Tibial nerve (tissue), 4 donors: ENCODE data around the gene LRCOL1. TPM values are rescaled to one million over a fixed set of nuclear protein-coding genes. Genes with fewer than 3 reads are reported as not detected.

ENCODE experiments used
- DNase-seq, 2 donors: peaks; one replicate each; pipeline ENCODE4 v3.0.0-alpha.2; 2019; ENCODE audit warnings: low spot score in 2 of 2
- H3K27ac ChIP-seq, 4 donors: fragments of 200-600 bp; sonication (generic) in 3 of 4; one replicate each; pipeline ENCODE4 v1.5.1; 2017 to 2019; ENCODE audit warnings: mild to moderate bottlenecking in 1 of 4
- H3K27me3 ChIP-seq, 2 donors: fragments of 200-600 bp; sonication (generic) in 1 of 2; one replicate each; pipeline versions ENCODE4 v1.5.1 to v1.6.0; 2017 to 2019
- H3K36me3 ChIP-seq, 3 donors: fragments of 200-600 bp; sonication (generic); one replicate each; pipeline ENCODE4 v1.5.1; 2018 to 2019
- H3K4me1 ChIP-seq, 4 donors: fragments of 200-600 bp; sonication (generic) in 3 of 4; one replicate each; pipeline ENCODE4 v1.5.1; 2017 to 2019
- H3K4me3 ChIP-seq, 4 donors: fragments of 200-600 bp; sonication (generic) in 3 of 4; one replicate each; pipeline ENCODE4 v1.5.1; 2017 to 2019; ENCODE audit warnings: mild to moderate bottlenecking in 1 of 4, moderate library complexity in 1 of 4
- H3K9me3 ChIP-seq, 4 donors: fragments of 200-600 bp; sonication (generic) in 3 of 4; one replicate each; pipeline ENCODE4 v1.5.1; 2017 to 2019
- CTCF ChIP-seq, 5 experiments: fragments of 200-600 bp in 3 of 5; fragments of 450-650 bp in 2 of 5; sonication (generic) in 3 of 5; IDR thresholded peaks; one replicate each; pipeline ENCODE4 v1.5.1; 2016 to 2019; ENCODE audit warnings: antibody characterized with exemption in 5 of 5, mild to moderate bottlenecking in 3 of 5, moderate library complexity in 2 of 5
- EP300 ChIP-seq, 2 donors: sonication (generic); formaldehyde crosslinking; IDR thresholded peaks; one replicate each; pipeline ENCODE4 v1.6.1; 2017; ENCODE audit warnings: antibody characterized with exemption in 2 of 2, mild to moderate bottlenecking in 1 of 2
- POLR2A ChIP-seq, 2 donors: fragments of 450-650 bp; IDR thresholded peaks; one replicate each; pipeline ENCODE4 v1.6.1; 2017; ENCODE audit warnings: antibody characterized with exemption in 2 of 2, mild to moderate bottlenecking in 2 of 2, moderate library complexity in 2 of 2
- WGBS, 2 donors: methylation state at CpG; one replicate each; pipeline ENCODE4 v1.1.5; 2018; 5-methylcytosine and 5-hydroxymethylcytosine counted together
- total RNA-seq, 4 donors: library from RNA; depleted of rRNA; stranded (reverse); fragments of >200 nt; gene quantifications; one replicate each; pipeline ENCODE4 v1.1.0, GENCODE V29; 2016

The LRCOL1 gene
- total RNA-seq = not detected

GRCh38 chr12:132610051-132610759, at the start of gene LRCOL1:
Gene LRCOL1 (minus strand): TSS chr12:132610582. CDS start chr12:132606251, 4,331 bp downstream.
- no peak within 1 kb of the TSS for H3K27ac ChIP-seq
- peaks cover 0 to 69% of the 10 kb centered on the region in 2 donors for H3K27me3 ChIP-seq
- peaks cover 0 to 15% (median 3%) of the 10 kb centered on the region in 4 donors for H3K4me1 ChIP-seq
- no peak for TF ChIP-seq CTCF (IDR thresholded peaks at IDR 0.05)
- no peak for TF ChIP-seq POLR2A (IDR thresholded peaks at IDR 0.05)
- no peak for TF ChIP-seq EP300 (IDR thresholded peaks at IDR 0.05)
- DNase-seq = no peak
- H3K9me3 ChIP-seq = peaks cover 0 to 11% (median 0%) of the 10 kb centered on the region in 4 donors
- H3K4me3 ChIP-seq = peak within 1 kb of the TSS in 1 of 4 donors; percentile 30
- 23 to 31% methylated on average over 26 to 35 of the region's 35 CpGs for WGBS, 2 donors
- no peaks in the 10 kb centered on the region for H3K36me3 ChIP-seq

- peaks cover 3 to 97% (median 33%) of the 10 kb centered on the region in 3 donors for H3K36me3 ChIP-seq
- H3K9me3 ChIP-seq = no peaks in the 10 kb centered on the region
- TF ChIP-seq CTCF (IDR thresholded peaks at IDR 0.05) = no peak
- TF ChIP-seq POLR2A (IDR thresholded peaks at IDR 0.05) = no peak
- TF ChIP-seq EP300 (IDR thresholded peaks at IDR 0.05) = no peak
- no peak overlapping the region for H3K4me3 ChIP-seq
- DNase-seq = no peak
- 63 to 72% methylated on average over 5 of the region's 5 CpGs for WGBS, 2 donors
- no peaks in the 10 kb centered on the region for H3K27me3 ChIP-seq
- no peak overlapping the region for H3K27ac ChIP-seq
- H3K4me1 ChIP-seq = no peaks in the 10 kb centered on the region
Measured at GRCh38 chr12:132660052-132660451, 49.7 kb upstream of the LRCOL1 start.

GRCh38 chr12:132659146-132659545, 48.8 kb upstream of the LRCOL1 start:
- no peaks in the 10 kb centered on the region for H3K27me3 ChIP-seq
- no peak overlapping the region for H3K4me3 ChIP-seq
- H3K36me3 ChIP-seq = peaks cover 3 to 97% (median 33%) of the 10 kb centered on the region in 3 donors
- no peaks in the 10 kb centered on the region for H3K9me3 ChIP-seq
- no peaks in the 10 kb centered on the region for H3K4me1 ChIP-seq
- no peak for TF ChIP-seq POLR2A (IDR thresholded peaks at IDR 0.05)
- no peak for TF ChIP-seq EP300 (IDR thresholded peaks at IDR 0.05)
- TF ChIP-seq CTCF (IDR thresholded peaks at IDR 0.05) = no peak
- no peak overlapping the region for H3K27ac ChIP-seq
- 89 to 91% methylated on average over 15 to 16 of the region's 16 CpGs for WGBS, 2 donors
- DNase-seq = no peak

GRCh38 chr12:132658149-132658894, 47.9 kb upstream of the LRCOL1 start:
- Histone ChIP-seq H3K4me3 (no peak overlapping the region), H3K27me3 (no peaks in the 10 kb centered on the region), H3K27ac (no peak overlapping the region), H3K4me1 (no peaks in the 10 kb centered on the region), H3K9me3 (no peaks in the 10 kb centered on the region), H3K36me3 (peaks cover 3 to 95% (median 26%) of the 10 kb centered on the region in 3 donors)
- TF ChIP-seq CTCF (IDR thresholded peaks at IDR 0.05) (no peak), EP300 (IDR thresholded peaks at IDR 0.05) (no peak), POLR2A (IDR thresholded peaks at IDR 0.05) (no peak)
- WGBS, 2 donors = 90 to 92% methylated on average over 32 of the region's 32 CpGs
- DNase-seq = no peak
